Endothelial cell of umbilical vein (primary cell): ENCODE measurements around the gene SLC6A18. TPM values are rescaled to one million over a fixed set of nuclear protein-coding genes. Genes with fewer than 3 reads are reported as not detected.

Experiments used
- BruUV-seq: library from RNA; stranded (reverse); fragments of 400-500 nt; replicated peaks from 2 replicates; lab custom pipeline; 2021; lab: Mats Ljungman, UMichigan
- CTCF ChIA-PET: fragments of 300-600, 350-600 bp; sonication (Branson Sonifier 250); formaldehyde crosslinking; loops from one replicate; lab custom pipeline; 2021; ENCODE audit warnings: antibody characterized with exemption, inconsistent platforms; lab: Charles Lee
- POLR2A ChIA-PET: fragments of 300-600, 350-600 bp; sonication (Branson Sonifier 250); formaldehyde crosslinking; loops from one replicate; lab custom pipeline; 2021; ENCODE audit warnings: antibody characterized with exemption, inconsistent platforms; lab: Charles Lee
- DNase-seq: peaks from one replicate; pipeline ENCODE4 v3.0.0-alpha.2; 2011; ENCODE audit warnings: low read depth, low spot score
- FAIRE-seq: peaks from 2 replicates; lab custom pipeline; 2011; peaks lifted over from hg19 to GRCh38; lab: Jason Lieb, UNC
- H2AFZ ChIP-seq: 2 replicates; pipeline ENCODE4 v1.6.0; 2012; ENCODE audit warnings: low read depth, low read length, control low read depth, inconsistent platforms
- H3K27ac ChIP-seq: 2 replicates; pipeline ENCODE4 v1.5.1; 2011; ENCODE audit warnings: low read depth, mild to moderate bottlenecking, control low read depth, low read length, moderate library complexity; ENCODE audit not compliant: insufficient read depth
- H3K27me3 ChIP-seq, 2 experiments: 2 replicates each; pipeline versions ENCODE4 v1.6.0 to v1.6.1; 2011; ENCODE audit warnings: low read length in 2 of 2, mixed read lengths in 1 of 2; ENCODE audit not compliant: control insufficient read depth in 2 of 2, insufficient read depth in 2 of 2
- H3K36me3 ChIP-seq, 2 experiments: 2 replicates in 1 of 2; 3 replicates in 1 of 2; pipeline ENCODE4 v1.5.1; 2011; ENCODE audit warnings: low read length in 2 of 2, mild to moderate bottlenecking in 1 of 2, moderate library complexity in 1 of 2; ENCODE audit not compliant: control insufficient read depth in 2 of 2, insufficient read depth in 2 of 2; ENCODE audit errors: extremely low read depth in 1 of 2
- H3K4me1 ChIP-seq: 3 replicates; pipeline ENCODE4 v1.5.1; 2011; ENCODE audit warnings: mild to moderate bottlenecking, low read length; ENCODE audit not compliant: control insufficient read depth, insufficient read depth; ENCODE audit errors: extremely low read depth
- H3K4me2 ChIP-seq: 2 replicates; pipeline ENCODE4 v1.6.1; 2011; ENCODE audit warnings: low read length, control low read depth, mixed read lengths; ENCODE audit not compliant: insufficient read depth
- H3K4me3 ChIP-seq, 3 experiments: fragments of 200-600 bp in 1 of 3; sonication (generic), shearing (Covaris generic) in 1 of 3; replicated peaks in 1 of 3; 2 replicates each; pipeline ENCODE4 v1.5.1; 2011 to 2016; ENCODE audit warnings: control low read depth in 3 of 3, low read length in 3 of 3, mild to moderate bottlenecking in 2 of 3, inconsistent platforms in 1 of 3, low read depth in 1 of 3, moderate library complexity in 1 of 3; ENCODE audit not compliant: insufficient read depth in 1 of 3
- H3K79me2 ChIP-seq: 2 replicates; pipeline ENCODE4 v1.6.0; 2012; ENCODE audit warnings: low read length, inconsistent platforms; ENCODE audit not compliant: control insufficient read depth, insufficient read depth
- H3K9ac ChIP-seq: replicated peaks from 2 replicates; pipeline ENCODE3; 2011; ENCODE audit warnings: low read length, control low read depth; ENCODE audit not compliant: insufficient read depth; ENCODE audit errors: extremely low read depth
- H3K9me1 ChIP-seq: replicated peaks from 3 replicates; pipeline ENCODE4 v1.6.0; 2011; ENCODE audit warnings: mild to moderate bottlenecking, low read length; ENCODE audit not compliant: control insufficient read depth, insufficient read depth; ENCODE audit errors: extremely low read depth
- H3K9me3 ChIP-seq: replicated peaks from 2 replicates; pipeline ENCODE4 v1.5.1; 2012; ENCODE audit warnings: low read length, inconsistent platforms; ENCODE audit not compliant: control insufficient read depth, insufficient read depth
- H4K20me1 ChIP-seq: replicated peaks from 2 replicates; pipeline ENCODE3; 2011; ENCODE audit warnings: mild to moderate bottlenecking, low read length; ENCODE audit not compliant: control insufficient read depth, insufficient read depth; ENCODE audit errors: extremely low read depth
- CTCF ChIP-seq, 2 donors: IDR thresholded peaks; 1 replicate in 1 of 2; 2 replicates in 1 of 2; pipeline ENCODE4 v1.5.1; 2011; ENCODE audit warnings: low read length in 2 of 2, mild to moderate bottlenecking in 2 of 2, moderate library complexity in 2 of 2, control low read depth in 1 of 2, inconsistent platforms in 1 of 2, low read depth in 1 of 2; ENCODE audit not compliant: insufficient read depth in 1 of 2; ENCODE audit errors: extremely low read depth in 1 of 2
- EZH2 ChIP-seq: IDR thresholded peaks from 2 replicates; pipeline ENCODE4 v1.6.1; 2012; ENCODE audit warnings: borderline replicate concordance, low read depth, mild to moderate bottlenecking, moderate library complexity, low read length, inconsistent platforms; ENCODE audit not compliant: severe bottlenecking
- FOS ChIP-seq: IDR thresholded peaks from 2 replicates; pipeline ENCODE4 v1.6.1; 2011; ENCODE audit warnings: mild to moderate bottlenecking, low read length, moderate library complexity, borderline replicate concordance; ENCODE audit not compliant: insufficient read depth
- GATA2 ChIP-seq: IDR thresholded peaks from 2 replicates; pipeline ENCODE4 v1.7.0; 2011; ENCODE audit warnings: low read depth, mild to moderate bottlenecking, moderate library complexity, mixed read lengths, low read length; ENCODE audit not compliant: insufficient read length, insufficient read depth
- JUN ChIP-seq: IDR thresholded peaks from 2 replicates; pipeline ENCODE4 v1.6.1; 2011; ENCODE audit warnings: borderline replicate concordance, low read depth; ENCODE audit not compliant: insufficient read length, insufficient read depth
- MAX ChIP-seq: IDR thresholded peaks from 2 replicates; pipeline ENCODE4 v1.6.1; 2011; ENCODE audit not compliant: insufficient read depth, insufficient read length
- MYC ChIP-seq: IDR thresholded peaks from one replicate; pipeline ENCODE4 v1.6.1; 2011; ENCODE audit warnings: mild to moderate bottlenecking, low read depth, low read length
- POLR2A ChIP-seq: IDR thresholded peaks from 2 replicates; pipeline ENCODE4 v1.6.1; 2012; ENCODE audit warnings: low read depth, mild to moderate bottlenecking, control low read depth, low read length
- POLR2AphosphoS5 ChIP-seq: IDR thresholded peaks from 2 replicates; pipeline ENCODE4 v1.6.1; 2012; ENCODE audit warnings: low read depth, mild to moderate bottlenecking, control low read depth, low read length, moderate library complexity; ENCODE audit not compliant: insufficient read depth
- dilution Hi-C: fragments of 300-500 bp; cut with MboI; formaldehyde crosslinking; loops from one replicate; pipeline ENCODE4 v1.15.0; 2019; ENCODE audit warnings: low sequenced_read_pairs; ENCODE audit not compliant: extremely low pct_ligation_motif_present
- intact Hi-C: fragments of 100-400 bp; cut with micrococcal nuclease; formaldehyde crosslinking; loops from one replicate; pipeline ENCODE4 v1.10.0; 2022
- polyA plus RNA-seq, 4 experiments: library from polyadenylated mRNA; depleted of rRNA in 3 of 4; stranded (reverse) in 3 of 4; unstranded in 1 of 4; fragments of >200 nt; gene quantifications; 2 replicates each; pipeline versions ENCODE4 v1.2.1 to v1.2.3, GENCODE V29; 2011 to 2012; ENCODE audit warnings: missing spikeins in 1 of 4
- total RNA-seq: library from RNA; stranded (reverse); gene quantifications from 2 replicates; pipeline ENCODE4 v1.2.3, GENCODE V29; 2021

Gene SLC6A18
- total and polyA plus RNA-seq, 2 donors (not counting 3 experiments of a cell fraction or from before 2014, with no cell fraction given): not detected

GRCh38 chr5:1178529-1179382 is 46.4 kb upstream of the SLC6A18 start:
- CTCF ChIA-PET: no interaction called here
- no peak overlapping the region for H2AFZ ChIP-seq
- DNase-seq: no peak

More at GRCh38 chr5:1178529-1179382, 46.4 kb upstream of the SLC6A18 start:
- intact Hi-C loops (no loop called here), dilution Hi-C loops (no loop called here)
- POLR2A ChIA-PET: no interaction called here
- no peak for FAIRE-seq
- no peaks in the 10 kb centered on the region for H3K79me2 ChIP-seq
- TF ChIP-seq POLR2AphosphoS5 (no peak), FOS (no peak), MYC (no peak), GATA2 (no peak), POLR2A (no peak), MAX (no peak), JUN (no peak), CTCF (IDR thresholded peaks at IDR 0.05; ENCODE audit: extremely low read depth in 1 of 2, insufficient read depth in 1 of 2, low read depth in 1 of 2, low read length in 2 of 2) (no peak), EZH2 (no peak)
- no peak overlapping the region for H3K27ac ChIP-seq
- H4K20me1 ChIP-seq: no peaks in the 10 kb centered on the region
- no peaks in the 10 kb centered on the region for H3K36me3 ChIP-seq
- no peaks in the 10 kb centered on the region for H3K4me1 ChIP-seq
- H3K4me3 ChIP-seq: no peak overlapping the region
- no peak overlapping the region for H3K9ac ChIP-seq
- no peaks in the 10 kb centered on the region for H3K27me3 ChIP-seq
- BruUV-seq: no TSS peak
- H3K9me1 ChIP-seq: no peaks in the 10 kb centered on the region
- H3K4me2 ChIP-seq: no peak overlapping the region
- H3K9me3 ChIP-seq: no peaks in the 10 kb centered on the region
